RWPE2 (cell line): ENCODE results near the gene MAPK6.
"Not testable (repeated sequence)": the region's sequence is repeated elsewhere in the genome, so short reads cannot be mapped to it uniquely, and the experiment has no call there.

Experiments used
- ATAC-seq: fragments of 200-7000 bp; cut with Tn5 transposase; 3 replicates; pipeline ENCODE4 v1.9.1; 2021; ENCODE audit warnings: low read depth
- DNase-seq: peaks from one replicate; pipeline ENCODE4 v3.0.0-alpha.2; 2020; ENCODE audit warnings: low spot score
- H3K27ac ChIP-seq: fragments of 450-650 bp; 2 replicates; pipeline ENCODE4 v1.5.1; 2017; ENCODE audit warnings: mild to moderate bottlenecking; ENCODE audit not compliant: poor library complexity, severe bottlenecking
- H3K27me3 ChIP-seq: fragments of 250-450 bp; sonication (Bioruptor Pico); 2 replicates; pipeline ENCODE4 v1.5.1; 2021; ENCODE audit warnings: mild to moderate bottlenecking, moderate library complexity; ENCODE audit not compliant: insufficient read depth, poor library complexity, severe bottlenecking
- H3K36me3 ChIP-seq: fragments of 250-450 bp; sonication (Bioruptor Pico); 2 replicates; pipeline ENCODE4 v1.5.1; 2020; ENCODE audit warnings: low read depth, mild to moderate bottlenecking, moderate library complexity
- H3K4me1 ChIP-seq: fragments of 250-450 bp; sonication (Bioruptor Pico); 2 replicates; pipeline ENCODE4 v1.5.1; 2021; ENCODE audit warnings: mild to moderate bottlenecking, moderate library complexity; ENCODE audit not compliant: insufficient read depth, poor library complexity, severe bottlenecking
- H3K4me3 ChIP-seq: fragments of 250-450 bp; sonication (Bioruptor Pico); 2 replicates; pipeline ENCODE4 v1.5.1; 2021; ENCODE audit warnings: mild to moderate bottlenecking, moderate library complexity; ENCODE audit not compliant: severe bottlenecking
- H3K9me3 ChIP-seq: fragments of 250-450 bp; sonication (Bioruptor Pico); 2 replicates; pipeline ENCODE4 v1.5.1; 2021; ENCODE audit warnings: mild to moderate bottlenecking, moderate library complexity; ENCODE audit not compliant: severe bottlenecking
- TF ChIP-seq, protein P1 (sequence below): fragments of 450-650 bp; IDR thresholded peaks from one replicate; pipeline ENCODE4 v1.5.1; 2017; ENCODE audit warnings: mild to moderate bottlenecking, moderate library complexity; ENCODE audit not compliant: poor library complexity, severe bottlenecking

Gene MAPK6

GRCh38 chr15:51982770-51983103, 36.3 kb upstream of the MAPK6 start:
- peak overlapping the region; percentile 82 for H3K27ac ChIP-seq
- H3K9me3 ChIP-seq, result no peaks in the 10 kb centered on the region
- TF ChIP-seq, protein P1, sequence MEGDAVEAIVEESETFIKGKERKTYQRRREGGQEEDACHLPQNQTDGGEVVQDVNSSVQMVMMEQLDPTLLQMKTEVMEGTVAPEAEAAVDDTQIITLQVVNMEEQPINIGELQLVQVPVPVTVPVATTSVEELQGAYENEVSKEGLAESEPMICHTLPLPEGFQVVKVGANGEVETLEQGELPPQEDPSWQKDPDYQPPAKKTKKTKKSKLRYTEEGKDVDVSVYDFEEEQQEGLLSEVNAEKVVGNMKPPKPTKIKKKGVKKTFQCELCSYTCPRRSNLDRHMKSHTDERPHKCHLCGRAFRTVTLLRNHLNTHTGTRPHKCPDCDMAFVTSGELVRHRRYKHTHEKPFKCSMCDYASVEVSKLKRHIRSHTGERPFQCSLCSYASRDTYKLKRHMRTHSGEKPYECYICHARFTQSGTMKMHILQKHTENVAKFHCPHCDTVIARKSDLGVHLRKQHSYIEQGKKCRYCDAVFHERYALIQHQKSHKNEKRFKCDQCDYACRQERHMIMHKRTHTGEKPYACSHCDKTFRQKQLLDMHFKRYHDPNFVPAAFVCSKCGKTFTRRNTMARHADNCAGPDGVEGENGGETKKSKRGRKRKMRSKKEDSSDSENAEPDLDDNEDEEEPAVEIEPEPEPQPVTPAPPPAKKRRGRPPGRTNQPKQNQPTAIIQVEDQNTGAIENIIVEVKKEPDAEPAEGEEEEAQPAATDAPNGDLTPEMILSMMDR, result no peak
- H3K36me3 ChIP-seq, result no peaks in the 10 kb centered on the region
- H3K4me1 ChIP-seq, result peaks cover 23% of the 10 kb centered on the region
- no peak overlapping the region for H3K4me3 ChIP-seq
- DNase-seq (no peak), ATAC-seq (peak; percentile 32; the same call in 1 of the 3 replicates)
- H3K27me3 ChIP-seq, result no peaks in the 10 kb centered on the region

GRCh38 chr15:51991141-51991540, 27.9 kb upstream of the MAPK6 start:
- no peak overlapping the region for H3K4me3 ChIP-seq
- no peaks in the 10 kb centered on the region for H3K27me3 ChIP-seq
- DNase-seq (no peak), ATAC-seq (no peak)
- H3K27ac ChIP-seq, result no peak overlapping the region
- H3K9me3 ChIP-seq, result no peaks in the 10 kb centered on the region
- TF ChIP-seq, protein P1, result no peak
- H3K4me1 ChIP-seq, result peaks cover 34% of the 10 kb centered on the region
- no peaks in the 10 kb centered on the region for H3K36me3 ChIP-seq

DNA sequence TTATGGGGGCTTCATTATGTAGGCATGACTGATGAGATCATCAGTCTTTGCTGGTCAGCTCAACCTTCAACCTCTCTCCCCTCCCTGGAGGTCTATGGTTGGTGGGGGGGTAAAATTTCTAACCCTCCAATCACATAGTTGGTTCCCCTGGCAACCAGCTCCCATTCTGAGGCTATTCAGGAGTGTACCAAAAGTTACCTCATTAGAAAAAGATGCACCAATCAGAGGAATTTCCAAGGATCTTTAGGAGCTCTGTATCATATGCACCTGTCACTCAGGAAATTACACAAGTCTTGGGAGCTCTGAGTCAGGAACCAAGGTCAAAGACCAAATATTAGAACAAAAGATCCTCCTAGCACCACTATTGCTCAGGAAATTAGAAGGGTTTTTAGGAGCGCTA, 26.1 kb upstream of the MAPK6 start:
- DNase-seq, result no peak
- H3K9me3 ChIP-seq, result no peaks in the 10 kb centered on the region
- no peak overlapping the region for H3K4me3 ChIP-seq
- peak overlapping the region; percentile 93 for H3K27ac ChIP-seq
- TF ChIP-seq, protein P1, result no peak
- H3K4me1 ChIP-seq, result peaks cover 35% of the 10 kb centered on the region
- peak; percentile 59 for ATAC-seq
- H3K36me3 ChIP-seq, result no peaks in the 10 kb centered on the region
- no peaks in the 10 kb centered on the region for H3K27me3 ChIP-seq

- no peak overlapping the region for H3K27ac ChIP-seq
- no peaks in the 10 kb centered on the region for H3K27me3 ChIP-seq
- no peaks in the 10 kb centered on the region for H3K36me3 ChIP-seq
- H3K4me3 ChIP-seq, result no peak overlapping the region
- H3K4me1 ChIP-seq, result peaks cover 31% of the 10 kb centered on the region
- no peaks in the 10 kb centered on the region for H3K9me3 ChIP-seq
- no peak for ATAC-seq
- no peak for DNase-seq
- TF ChIP-seq, protein P1, result no peak
Observed at GRCh38 chr15:52002351-52002750, 16.7 kb upstream of the MAPK6 start.

- ATAC-seq, H3K27ac ChIP-seq, DNase-seq, H3K4me3 ChIP-seq, H3K27me3 ChIP-seq, H3K36me3 ChIP-seq, H3K9me3 ChIP-seq: not testable (repeated sequence)
- peaks cover 31% of the 10 kb centered on the region for H3K4me1 ChIP-seq
Observed at GRCh38 chr15:52003089-52003488, 15.9 kb upstream of the MAPK6 start.
